ENCODE measurements around the gene CD82.

- TF ChIP-seq POLR2AphosphoS5 (IDR thresholded peaks at IDR 0.05; ENCODE audit: borderline replicate concordance, low read depth, low read length) (no peak; the same call in 1 of the 2 replicates), EZH2 (IDR thresholded peaks at IDR 0.05) (no peak)
Measured at GRCh38 chr11:44600839-44601383, 35.4 kb downstream of the CD82 start.

All from SK-N-MC (cell line).